GM18526 (cell line): Measurements from ENCODE around the gene SLFN11.

ENCODE experiments used
- POLR2A ChIP-seq: IDR thresholded peaks from 3 replicates; pipeline ENCODE4 v1.6.1; 2011; ENCODE audit not compliant: insufficient read length; ENCODE audit errors: extremely low read depth

SLFN11 gene

DNA sequence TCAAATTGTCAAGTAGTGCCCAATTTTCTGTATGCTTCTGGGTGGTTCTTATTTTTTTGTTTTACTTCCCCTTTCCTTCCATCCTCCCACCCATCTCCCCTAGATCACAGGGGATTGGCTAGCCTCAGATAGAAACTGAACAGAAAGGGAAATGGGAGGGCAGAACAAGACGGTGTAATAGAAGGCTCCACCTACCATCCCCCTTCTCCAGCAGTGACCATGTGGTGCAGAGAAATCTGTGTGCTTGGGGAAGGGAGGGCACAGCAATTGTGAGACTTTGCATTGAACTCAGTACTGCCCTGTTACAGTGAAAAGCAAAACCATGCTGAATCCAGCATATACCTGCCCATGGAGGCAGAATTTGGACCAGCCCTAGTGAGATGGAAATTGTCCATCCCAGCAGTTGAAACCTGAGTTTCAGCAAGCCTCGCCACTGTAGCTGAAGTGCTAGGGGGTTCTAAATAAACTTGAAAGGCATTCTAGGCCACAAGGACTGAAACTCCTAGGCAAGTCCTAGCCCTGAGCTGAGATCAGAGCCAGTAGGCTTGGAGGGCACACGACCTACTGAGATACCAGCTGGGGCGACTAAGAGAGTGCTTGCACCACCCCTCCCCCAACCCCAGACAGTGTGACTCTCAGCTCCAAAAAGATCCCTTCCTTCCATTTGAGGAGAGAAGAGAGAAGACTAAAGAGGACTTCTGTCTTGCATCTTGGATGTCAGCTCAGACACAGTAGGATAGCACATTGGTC, 5.2 kb downstream of the SLFN11 start:
- TF ChIP-seq POLR2A: no peak

DNA sequence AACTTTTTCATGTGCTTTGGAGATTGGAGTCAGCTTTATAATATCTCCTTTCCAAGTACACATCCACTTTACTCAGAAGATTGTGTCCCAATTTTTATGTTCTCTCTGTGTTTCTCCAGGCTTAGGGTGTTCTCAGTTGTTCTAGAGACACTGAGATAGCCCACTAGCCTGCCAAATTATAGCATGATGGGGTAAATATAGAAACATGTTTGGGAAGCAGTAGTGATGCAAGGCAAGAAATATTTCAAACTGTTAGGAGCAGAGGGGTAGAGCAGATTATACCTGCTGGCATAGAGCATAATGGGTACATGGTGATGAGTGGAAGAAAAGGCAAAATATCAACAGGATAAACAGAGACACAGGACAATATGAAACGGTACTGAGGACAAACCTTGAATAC, 12.4 kb downstream of the SLFN11 start:
- TF ChIP-seq POLR2A: no peak

DNA sequence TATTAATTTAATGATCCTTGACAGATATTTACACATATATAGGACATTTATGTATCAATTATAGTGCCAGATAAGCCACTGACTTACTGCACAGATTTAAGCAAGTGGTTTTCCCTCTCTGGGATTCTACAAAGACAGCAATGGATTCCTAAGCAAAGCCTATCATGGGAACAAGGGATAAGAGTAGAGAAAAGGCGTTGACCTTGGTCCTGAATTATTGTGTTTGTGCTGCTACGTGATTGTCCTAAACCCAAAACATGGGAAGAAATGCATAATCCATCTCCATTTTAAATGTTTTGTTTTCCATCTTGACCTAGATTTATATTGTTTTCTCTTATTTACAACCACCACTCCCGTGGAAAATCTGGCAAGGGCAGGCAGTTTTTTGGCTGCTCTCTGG, 14.0 kb downstream of the SLFN11 start:
- TF ChIP-seq POLR2A: no peak

DNA sequence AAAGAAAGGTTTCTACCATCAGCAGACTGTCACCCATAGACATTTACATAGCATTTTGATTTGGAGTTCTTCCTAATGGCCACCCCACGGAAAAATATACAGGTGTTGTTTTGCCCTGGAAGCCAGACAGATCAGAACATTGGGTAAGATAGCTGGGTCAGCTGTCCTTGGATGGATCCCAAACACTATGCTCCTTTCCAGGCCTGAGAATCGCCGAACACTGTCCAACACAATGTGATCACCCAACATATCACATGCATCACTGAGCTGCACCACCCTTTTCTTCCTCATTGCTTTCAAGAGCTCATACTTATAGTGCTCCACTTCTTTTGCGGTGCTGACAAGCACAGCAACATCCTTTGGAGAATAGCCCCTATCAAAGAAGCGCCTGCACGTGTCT, 21.1 kb downstream of the SLFN11 start:
- TF ChIP-seq POLR2A: no peak

DNA sequence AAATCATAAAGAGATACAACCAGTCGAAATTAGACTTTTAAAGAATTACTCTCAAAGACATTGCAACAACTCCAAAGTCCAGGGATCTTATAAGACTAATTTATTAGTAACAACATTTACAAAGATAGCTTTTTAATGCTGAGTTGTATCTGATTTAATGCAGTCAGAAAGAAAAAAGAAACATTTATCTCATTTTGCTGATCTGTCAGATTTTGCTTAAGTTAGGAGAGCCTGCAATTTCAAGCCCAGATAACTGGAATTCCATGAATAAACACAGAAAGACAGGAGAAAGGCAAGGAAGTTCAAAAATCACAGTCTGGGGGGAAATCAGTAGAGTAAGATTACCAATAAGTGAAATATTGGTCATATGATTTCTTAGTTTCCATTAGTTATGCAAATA, 22.9 kb downstream of the SLFN11 start:
- TF ChIP-seq POLR2A: no peak

DNA sequence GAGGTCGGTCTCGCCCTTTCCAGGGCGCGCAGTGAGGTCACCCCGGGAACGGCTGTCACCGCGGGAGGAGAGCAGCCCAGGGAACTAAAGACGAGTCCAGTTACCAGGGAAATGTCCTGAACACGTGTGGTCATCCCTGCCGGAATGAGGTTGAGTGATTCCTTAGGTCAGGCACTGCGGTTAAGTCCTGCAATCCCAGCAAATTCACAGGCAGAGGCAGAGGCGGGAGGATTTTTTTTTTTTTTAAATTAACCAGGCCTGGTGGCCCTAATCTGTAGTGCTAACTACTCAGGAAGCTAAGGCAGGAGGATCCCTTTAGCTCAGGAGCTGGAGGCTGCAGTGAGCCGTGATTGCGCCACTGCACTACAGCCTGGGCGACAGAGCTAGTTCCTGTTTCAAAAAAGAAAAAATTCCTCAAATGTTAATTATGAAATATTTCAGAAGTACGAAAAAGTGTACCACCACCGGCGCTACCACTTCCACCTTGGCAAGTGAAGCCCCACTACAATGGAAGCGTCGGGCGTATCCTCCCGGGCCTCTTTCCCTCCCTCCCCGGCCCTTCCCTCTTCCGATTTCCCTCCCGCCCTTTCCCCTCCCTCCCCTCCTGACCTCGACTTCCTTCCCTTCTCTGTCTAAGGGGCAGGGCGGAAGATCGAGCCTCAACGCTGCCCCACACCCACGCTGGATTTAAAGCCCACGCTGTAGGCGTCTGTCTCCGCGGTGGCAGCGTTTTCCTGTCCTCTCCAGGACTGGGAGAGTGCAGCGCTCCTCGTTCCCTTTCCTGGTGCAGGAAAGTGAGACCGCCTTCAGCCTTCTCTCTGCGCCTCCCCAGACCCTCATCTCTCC, 27.3 kb downstream of the SLFN11 start:
- TF ChIP-seq POLR2A: no peak

DNA sequence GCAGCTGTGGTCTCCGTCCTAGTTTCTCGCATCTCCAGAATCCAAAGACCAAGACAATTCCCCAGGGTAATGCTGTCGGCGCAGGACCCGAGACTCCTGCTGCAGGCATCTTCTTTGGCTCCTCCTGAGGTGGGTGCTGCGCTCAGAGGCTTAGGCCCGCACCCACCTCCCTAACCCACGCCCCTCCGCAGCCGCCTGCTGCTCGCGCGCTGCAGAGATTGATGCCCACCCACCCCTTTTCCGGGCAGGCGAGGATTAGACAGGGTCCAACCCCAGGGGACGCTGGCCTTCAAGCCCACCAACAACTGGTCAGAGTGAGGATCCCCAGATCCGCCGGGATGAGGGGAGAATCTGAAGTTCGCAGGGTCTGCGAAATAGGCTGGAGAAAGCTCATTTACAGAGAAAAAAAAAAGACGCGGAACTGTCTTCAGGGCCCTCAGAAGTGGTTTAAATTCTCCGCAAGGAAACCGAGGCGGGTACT, 27.9 kb downstream of the SLFN11 start:
- TF ChIP-seq POLR2A: no peak

DNA sequence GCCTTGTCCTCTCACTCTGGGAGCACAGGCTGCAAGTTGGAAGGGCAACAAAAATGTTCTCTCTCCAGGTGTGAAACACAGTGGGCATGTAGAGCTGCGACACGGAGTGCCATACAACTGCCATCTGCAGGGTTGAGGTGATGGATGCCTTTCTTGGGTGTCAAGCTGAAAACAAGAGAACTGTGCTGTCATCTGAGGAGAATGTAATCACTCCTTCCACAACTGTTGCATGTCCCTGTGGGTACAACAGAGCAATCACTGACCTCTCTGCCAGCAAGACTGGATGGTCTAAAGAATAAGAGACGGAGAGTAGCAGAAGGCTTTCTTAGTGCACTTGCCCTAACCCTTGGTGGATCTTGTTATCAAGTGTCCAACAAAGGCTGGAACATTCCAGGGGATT, 29.2 kb downstream of the SLFN11 start:
- TF ChIP-seq POLR2A: no peak

DNA sequence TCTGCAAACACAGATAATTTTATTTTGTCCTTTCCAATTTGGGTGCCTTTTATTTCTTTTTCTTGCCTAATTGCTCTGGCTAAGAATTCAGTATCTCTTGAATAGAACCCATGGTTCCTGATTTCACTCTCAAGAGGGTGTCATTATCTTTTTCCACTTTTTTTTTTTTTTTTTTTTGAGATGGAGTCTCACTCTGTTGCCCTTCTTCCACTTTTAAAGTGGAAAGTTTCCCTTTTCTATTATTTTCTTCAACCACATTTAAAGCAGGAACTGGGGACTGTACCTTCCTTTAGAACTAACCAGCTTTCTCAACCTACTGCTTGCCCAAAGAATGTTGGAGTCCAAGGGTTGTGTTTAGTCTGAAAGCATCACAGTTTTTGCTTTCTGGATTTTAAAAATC, 31.1 kb downstream of the SLFN11 start:
- TF ChIP-seq POLR2A: no peak

DNA sequence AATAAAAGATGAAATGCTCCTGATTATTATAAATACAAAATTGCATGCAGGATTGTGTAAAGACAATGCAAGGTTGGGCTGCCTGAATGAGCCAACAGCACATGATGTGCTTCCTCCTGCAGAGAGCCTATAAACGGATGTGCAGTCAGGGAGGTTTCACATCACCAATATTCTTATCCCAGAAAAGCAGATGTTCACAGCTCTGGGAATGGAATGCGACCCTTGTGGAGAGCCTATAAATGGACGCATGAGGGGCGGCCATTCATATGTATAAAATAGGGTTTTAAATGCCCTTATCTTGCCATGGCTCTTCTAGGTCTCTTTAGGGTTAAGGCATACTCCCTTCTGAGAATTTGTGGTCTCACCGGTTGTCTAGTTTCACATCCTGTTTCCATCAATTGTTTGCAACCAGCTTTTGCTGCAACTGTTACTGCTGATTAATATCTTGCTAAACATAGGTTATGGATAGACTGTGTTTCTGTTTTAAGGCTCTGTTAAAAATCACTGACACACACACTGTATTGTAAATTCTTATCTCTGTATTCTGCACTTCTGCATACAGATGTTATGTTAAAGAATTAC, 31.9 kb downstream of the SLFN11 start:
- TF ChIP-seq POLR2A: no peak

DNA sequence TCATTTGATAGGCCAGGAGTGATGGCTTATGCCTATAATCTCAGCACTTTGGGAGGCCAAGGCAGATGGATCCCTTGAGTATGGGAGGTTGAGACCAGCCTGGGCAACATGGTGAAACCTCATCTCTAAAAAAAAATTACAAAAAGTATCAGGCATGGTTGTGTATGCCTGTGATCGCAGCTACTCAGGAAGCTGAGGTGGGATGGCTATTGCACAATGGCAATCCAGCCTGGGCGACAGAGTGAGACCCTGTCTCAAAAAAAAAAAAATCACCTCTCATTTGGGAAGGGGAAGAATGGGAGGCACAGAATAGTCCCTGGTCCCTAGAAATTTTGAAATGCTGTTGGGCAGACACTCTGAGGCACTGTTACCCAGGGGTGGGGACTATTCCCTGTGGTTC, 35.2 kb downstream of the SLFN11 start:
- TF ChIP-seq POLR2A: no peak

DNA sequence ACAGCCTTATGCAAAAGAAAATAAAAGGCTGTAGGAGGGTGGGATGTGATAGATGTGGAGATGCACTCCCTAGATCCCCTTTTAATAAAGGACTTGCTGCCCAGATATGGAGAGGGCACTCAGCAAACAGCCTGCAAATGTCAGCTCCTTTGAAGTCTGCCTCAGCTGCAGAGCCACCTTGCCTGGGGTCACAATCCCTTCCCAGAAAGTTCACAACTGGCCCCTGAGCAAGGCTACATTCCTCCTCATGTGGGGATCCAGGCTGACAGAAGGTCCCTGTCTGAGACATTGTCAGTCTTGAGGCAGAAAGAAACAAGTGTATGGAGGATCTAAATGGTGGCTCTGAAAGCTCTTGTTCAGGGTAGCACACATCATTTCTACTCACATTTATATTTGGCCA, 36.1 kb downstream of the SLFN11 start:
- TF ChIP-seq POLR2A: no peak

DNA sequence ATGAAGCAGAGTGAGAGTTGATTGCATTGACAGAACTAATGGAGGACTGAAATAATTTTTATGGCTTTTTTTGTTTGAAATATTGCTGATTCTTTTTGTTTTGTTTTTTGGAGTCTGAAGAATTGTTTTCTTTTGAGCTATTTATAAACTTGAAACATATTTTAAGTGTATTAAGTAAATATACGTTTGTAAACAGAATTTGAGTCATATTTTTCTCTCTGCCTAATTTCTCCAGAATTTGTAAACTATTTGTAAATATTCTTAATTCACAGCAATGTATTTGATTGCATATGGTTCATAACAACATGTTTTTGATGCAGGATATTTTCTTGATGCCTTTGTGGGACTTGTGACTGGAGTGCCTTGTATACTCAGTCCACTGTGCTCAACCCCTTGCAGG, 50.7 kb downstream of the SLFN11 start:
- no peak for TF ChIP-seq POLR2A

DNA sequence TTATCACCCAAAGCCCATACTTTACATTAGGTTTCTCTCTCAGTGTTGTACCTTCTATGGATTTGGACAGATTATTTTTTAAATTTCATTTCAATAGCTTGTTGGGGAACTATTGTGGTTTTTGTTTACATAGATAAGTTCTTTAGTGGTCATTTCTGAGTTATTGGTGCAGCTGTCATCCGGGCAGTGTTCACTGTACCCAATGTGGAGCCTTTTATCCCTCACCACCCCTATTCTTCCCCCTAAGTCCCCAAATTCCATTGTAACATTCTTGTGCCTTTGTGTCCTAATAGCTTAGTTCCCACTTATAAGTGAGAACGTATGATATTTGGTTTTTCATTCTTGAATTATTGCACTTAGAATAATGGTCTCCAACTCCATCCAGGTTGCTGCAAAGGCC, 57.5 kb downstream of the SLFN11 start:
- TF ChIP-seq POLR2A: no peak

DNA sequence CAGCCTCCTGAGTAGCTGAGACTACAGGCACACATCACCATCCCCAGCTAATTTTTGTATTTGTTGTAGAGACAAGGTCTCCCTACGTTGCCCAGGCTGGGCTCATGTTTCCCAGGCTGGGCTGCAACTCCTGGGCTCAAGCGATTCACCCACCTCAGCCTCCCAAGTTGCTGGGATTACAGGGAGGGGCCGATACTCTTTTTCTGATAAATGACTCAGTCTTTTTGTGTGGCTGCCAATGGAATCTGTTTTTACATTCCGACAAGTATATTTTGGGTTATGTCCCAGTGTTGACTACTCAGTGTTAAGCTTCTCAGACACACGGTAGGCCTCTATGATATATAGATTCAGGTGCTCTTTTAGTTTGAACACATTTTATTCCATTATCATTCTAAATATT, 58.1 kb downstream of the SLFN11 start:
- no peak for TF ChIP-seq POLR2A
